OCI-LY3 (cell line): Measurements from ENCODE around the gene ATG7.

ENCODE experiments used
- CTCF ChIP-seq: fragments of 200-600, 300-600 bp; sonication (generic); IDR thresholded peaks from 2 replicates; pipeline ENCODE4 v1.5.1; 2014; ENCODE audit warnings: antibody characterized with exemption, low read length, low read depth
- EZH2phosphoT487 ChIP-seq: fragments of 200-600 bp; shearing (Covaris generic); IDR thresholded peaks from 2 replicates; pipeline ENCODE4 v1.6.1; 2018; ENCODE audit warnings: antibody characterized with exemption, mixed run types, low read depth

- TF ChIP-seq CTCF (no peak), EZH2phosphoT487 (no peak)
Measured at GRCh38 chr3:11283139-11283475, 10.9 kb downstream of the ATG7 start.
